H9 (cell line): ENCODE measurements around the gene SELENOM. TPM values are rescaled to one million over a fixed set of nuclear protein-coding genes. Genes with fewer than 3 reads are reported as not detected.

Source experiments
- DNase-seq: peaks from one replicate; pipeline ENCODE4 v3.0.0-alpha.2; 2017
- H2AFZ ChIP-seq: one replicate; pipeline ENCODE4 v1.6.1; 2013; ENCODE audit warnings: mild to moderate bottlenecking, low read length, control low read depth, moderate library complexity
- H2AK5ac ChIP-seq: 2 replicates; pipeline ENCODE4 v1.6.1; 2013; ENCODE audit warnings: low read length, control low read depth, mixed read lengths; ENCODE audit not compliant: insufficient read length
- H2BK120ac ChIP-seq: one replicate; pipeline ENCODE4 v1.6.1; 2013; ENCODE audit warnings: low read depth, mild to moderate bottlenecking, low read length, control low read depth, inconsistent platforms; ENCODE audit not compliant: poor library complexity, severe bottlenecking
- H2BK12ac ChIP-seq: 2 replicates; pipeline ENCODE4 v1.6.1; 2013; ENCODE audit warnings: low read length, control low read depth, mixed read lengths, low read depth; ENCODE audit not compliant: insufficient read length
- H2BK15ac ChIP-seq: 2 replicates; pipeline ENCODE4 v1.6.1; 2013; ENCODE audit warnings: low read depth, low read length, control low read depth
- H2BK20ac ChIP-seq: one replicate; pipeline ENCODE4 v1.6.1; 2013; ENCODE audit warnings: low read depth, mild to moderate bottlenecking, low read length, control low read depth, inconsistent platforms; ENCODE audit not compliant: poor library complexity, severe bottlenecking
- H2BK5ac ChIP-seq: 2 replicates; pipeline ENCODE4 v1.6.1; 2013; ENCODE audit warnings: low read length, control low read depth, mixed read lengths; ENCODE audit not compliant: insufficient read length
- H3K14ac ChIP-seq: 2 replicates; pipeline ENCODE4 v1.6.1; 2013; ENCODE audit warnings: low read length, control low read depth; ENCODE audit not compliant: insufficient read depth
- H3K18ac ChIP-seq: 2 replicates; pipeline ENCODE4 v1.6.1; 2013; ENCODE audit warnings: low read depth, mild to moderate bottlenecking, mixed read lengths, low read length, control low read depth; ENCODE audit not compliant: insufficient read length
- H3K23ac ChIP-seq: 2 replicates; pipeline ENCODE4 v1.6.1; 2013; ENCODE audit warnings: low read length, control low read depth, mixed read lengths, low read depth; ENCODE audit not compliant: insufficient read length
- H3K23me2 ChIP-seq: 2 replicates; pipeline ENCODE4 v1.6.1; 2013; ENCODE audit warnings: low read depth, mild to moderate bottlenecking, mixed read lengths, low read length, control low read depth; ENCODE audit not compliant: insufficient read length, poor library complexity, severe bottlenecking
- H3K27ac ChIP-seq: 2 replicates; pipeline ENCODE4 v1.5.1; 2013; ENCODE audit warnings: low read length, control low read depth, mixed read lengths, low read depth; ENCODE audit not compliant: insufficient read length
- H3K27me3 ChIP-seq: 2 replicates; pipeline ENCODE4 v1.6.1; 2013; ENCODE audit warnings: low read length, control low read depth, inconsistent platforms; ENCODE audit not compliant: insufficient read depth
- H3K4ac ChIP-seq: 2 replicates; pipeline ENCODE4 v1.6.1; 2013; ENCODE audit warnings: low read depth, mild to moderate bottlenecking, control low read depth, inconsistent platforms, low read length, moderate library complexity
- H3K4me1 ChIP-seq: 2 replicates; pipeline ENCODE4 v1.6.1; 2013; ENCODE audit warnings: low read length, control low read depth, inconsistent platforms; ENCODE audit not compliant: insufficient read depth
- H3K4me2 ChIP-seq: 2 replicates; pipeline ENCODE4 v1.6.1; 2013; ENCODE audit warnings: low read length, control low read depth, mixed read lengths; ENCODE audit not compliant: insufficient read length, insufficient read depth
- H3K56ac ChIP-seq: 2 replicates; pipeline ENCODE4 v1.6.1; 2013; ENCODE audit warnings: low read depth, mild to moderate bottlenecking, mixed read lengths, low read length, control low read depth; ENCODE audit not compliant: insufficient read length
- H3K79me1 ChIP-seq: 2 replicates; pipeline ENCODE4 v1.6.1; 2013; ENCODE audit warnings: low read depth, mild to moderate bottlenecking, moderate library complexity, low read length, control low read depth, inconsistent platforms; ENCODE audit not compliant: insufficient read depth, poor library complexity, severe bottlenecking
- H3K79me2 ChIP-seq: 2 replicates; pipeline ENCODE4 v1.6.1; 2013; ENCODE audit warnings: low read length, control low read depth, inconsistent platforms; ENCODE audit not compliant: insufficient read depth
- H3K9ac ChIP-seq: 2 replicates; pipeline ENCODE4 v1.6.1; 2013; ENCODE audit warnings: low read length, control low read depth, mixed read lengths; ENCODE audit not compliant: insufficient read length; ENCODE audit errors: extremely low read depth
- H3K9me3 ChIP-seq: one replicate; pipeline ENCODE4 v1.6.1; 2013; ENCODE audit warnings: low read depth, low read length, inconsistent platforms; ENCODE audit not compliant: control insufficient read depth
- H3T11ph ChIP-seq: one replicate; pipeline ENCODE4 v1.6.1; 2013; ENCODE audit warnings: mild to moderate bottlenecking, low read length, control low read depth, inconsistent platforms
- H4K20me1 ChIP-seq: one replicate; pipeline ENCODE4 v1.6.1; 2013; ENCODE audit not compliant: control insufficient read depth, insufficient read length, insufficient read depth
- H4K5ac ChIP-seq: 2 replicates; pipeline ENCODE4 v1.6.1; 2013; ENCODE audit warnings: low read depth, mild to moderate bottlenecking, mixed read lengths, low read length, control low read depth; ENCODE audit not compliant: insufficient read length
- H4K8ac ChIP-seq: replicated peaks from 2 replicates; pipeline ENCODE4 v1.6.1; 2013; ENCODE audit warnings: low read length, control low read depth, mixed read lengths, low read depth; ENCODE audit not compliant: insufficient read length
- H4K91ac ChIP-seq: 2 replicates; pipeline ENCODE4 v1.6.1; 2013; ENCODE audit warnings: low read depth, mild to moderate bottlenecking, moderate library complexity, mixed read lengths, low read length, control low read depth; ENCODE audit not compliant: insufficient read length
- H3K27ac Mint-ChIP-seq, 3 experiments: 2 replicates in 2 of 3; 3 replicates in 1 of 3; pipeline ENCODE4 v1.8.0; 2020 to 2021; ENCODE audit warnings: mixed read lengths in 3 of 3, mild to moderate bottlenecking in 1 of 3, moderate library complexity in 1 of 3
- H3K27me3 Mint-ChIP-seq: 2 replicates; pipeline ENCODE4 v1.8.0; 2021; ENCODE audit warnings: low read depth, mild to moderate bottlenecking, moderate library complexity, mixed read lengths
- H3K36me3 Mint-ChIP-seq, 3 experiments: 2 replicates in 2 of 3; 3 replicates in 1 of 3; pipeline ENCODE4 v1.8.0; 2020 to 2021; ENCODE audit warnings: low read depth in 3 of 3, mixed read lengths in 3 of 3; ENCODE audit not compliant: insufficient read depth in 1 of 3
- H3K4me1 Mint-ChIP-seq, 2 experiments: 2 replicates each; pipeline ENCODE4 v1.8.0; 2020; ENCODE audit warnings: mixed read lengths in 2 of 2
- H3K4me3 Mint-ChIP-seq, 2 experiments: 2 replicates in 1 of 2; 3 replicates in 1 of 2; pipeline ENCODE4 v1.8.0; 2020 to 2021; ENCODE audit warnings: mild to moderate bottlenecking in 2 of 2, mixed read lengths in 2 of 2, moderate library complexity in 1 of 2
- H3K9me3 Mint-ChIP-seq, 2 experiments: 2 replicates in 1 of 2; 3 replicates in 1 of 2; pipeline ENCODE4 v1.8.0; 2020; ENCODE audit warnings: mild to moderate bottlenecking in 2 of 2, mixed read lengths in 2 of 2, moderate library complexity in 1 of 2
- CTCF ChIP-seq: fragments of 200-600 bp; sonication (generic); conservative IDR thresholded peaks from 3 replicates; pipeline ENCODE4 v1.8.0; 2021; ENCODE audit warnings: antibody characterized with exemption, mild to moderate bottlenecking
- WGBS: extraction: QIAGEN DNeasy Blood & Tissue Kit; methylation state at CpG from one replicate; pipeline ENCODE4 v1.1.7; 2013; ENCODE audit warnings: missing lambda C conversion rate, low lambda C conversion rate, mixed read lengths; ENCODE audit not compliant: insufficient read length; ENCODE audit errors: extremely low coverage; 5-methylcytosine and 5-hydroxymethylcytosine counted together
- total RNA-seq: library from RNA; stranded (reverse); gene quantifications from 2 replicates; pipeline ENCODE4 v1.2.1, GENCODE V29; 2021

Gene SELENOM
- total RNA-seq, 1 experiment from 2014 or later = 18.6 TPM

GRCh38 chr22:31133911-31134310 is 26.5 kb upstream of the SELENOM start:
- H3K4me2 ChIP-seq = no peak overlapping the region
- no peak for DNase-seq
- H3K36me3 Mint-ChIP-seq = peaks cover 26 to 29% (median 28%) of the 10 kb centered on the region in 3 experiments; a peak in 6 of 7 replicates
- no peaks in the 10 kb centered on the region for H3K27me3 Mint-ChIP-seq
- no peak overlapping the region for H2AK5ac ChIP-seq
- no peak overlapping the region for H3K23ac ChIP-seq
- H2BK15ac ChIP-seq = no peak overlapping the region
- H3K9ac ChIP-seq = no peak overlapping the region
- no peak overlapping the region for H3K18ac ChIP-seq
- H4K91ac ChIP-seq = no peak overlapping the region
- no peaks in the 10 kb centered on the region for H3K23me2 ChIP-seq
- H3K79me1 ChIP-seq = peaks cover 9% of the 10 kb centered on the region
- no peak overlapping the region for H3K4ac ChIP-seq
- peaks cover under 1% of the 10 kb centered on the region; the same call in 1 of the 2 replicates for H3K4me1 ChIP-seq
- no peak overlapping the region for H2BK12ac ChIP-seq
- no peak overlapping the region for H3K14ac ChIP-seq
- H2AFZ ChIP-seq = no peak overlapping the region
- no peak overlapping the region for H4K8ac ChIP-seq
- H3K4me1 Mint-ChIP-seq = peaks cover under 1 to 5% of the 10 kb centered on the region in 2 experiments
- no peaks in the 10 kb centered on the region for H3K9me3 Mint-ChIP-seq
- H4K20me1 ChIP-seq = no peaks in the 10 kb centered on the region
- no peak overlapping the region for H2BK5ac ChIP-seq
- no peaks in the 10 kb centered on the region for H3K27me3 ChIP-seq
- H3K27ac Mint-ChIP-seq = no peak overlapping the region; a peak in 1 of 7 replicates
- H3K9me3 ChIP-seq = no peaks in the 10 kb centered on the region
- H3T11ph ChIP-seq = no peak overlapping the region
- no peak overlapping the region for H3K4me3 Mint-ChIP-seq
- no peak overlapping the region for H3K27ac ChIP-seq
- H2BK120ac ChIP-seq = no peak overlapping the region
- H4K5ac ChIP-seq = no peak overlapping the region
- WGBS = no CpG with 5 or more reads among the region's 19 CpGs
- no peaks in the 10 kb centered on the region; the same call in 1 of the 2 replicates for H3K79me2 ChIP-seq
- H3K56ac ChIP-seq = no peak overlapping the region
- H2BK20ac ChIP-seq = no peak overlapping the region
- no peak for TF ChIP-seq CTCF
